OCI-LY7 (cell line): ENCODE results near the gene TMED5. TPM values are rescaled to one million over a fixed set of nuclear protein-coding genes. Genes with fewer than 3 reads are reported as not detected.
"Not testable (repeated sequence)": the region's sequence is repeated elsewhere in the genome, so short reads cannot be mapped to it uniquely, and the experiment has no call there.

ENCODE experiments used
- BruUV-seq: library from RNA; stranded (reverse); fragments of 400-500 nt; replicated peaks from 2 replicates; lab custom pipeline; 2021; lab: Mats Ljungman, UMichigan
- CTCF ChIA-PET: fragments of 300-600 bp; sonication (Branson Sonifier 250); formaldehyde crosslinking; loops from one replicate; lab custom pipeline; 2022; ENCODE audit warnings: antibody characterized with exemption; ENCODE audit not compliant: unreplicated experiment; lab: Charles Lee
- POLR2A ChIA-PET: fragments of 300-600 bp; sonication (Branson Sonifier 250); formaldehyde crosslinking; loops from one replicate; lab custom pipeline; 2022; ENCODE audit warnings: antibody characterized with exemption; lab: Charles Lee
- DNase-seq: peaks from one replicate; pipeline ENCODE4 v3.0.0-alpha.2; 2015; ENCODE audit warnings: low spot score
- H2AFZ ChIP-seq: fragments of 200-600 bp; sonication (generic), shearing (Covaris generic); 2 replicates; pipeline ENCODE4 v1.6.1; 2014; ENCODE audit warnings: mild to moderate bottlenecking, antibody characterized with exemption, low read length, moderate library complexity
- H3K27ac ChIP-seq: fragments of 200-600 bp; sonication (generic); 2 replicates; pipeline ENCODE4 v1.5.1; 2014; ENCODE audit warnings: mixed run types, low read depth, mild to moderate bottlenecking, moderate library complexity, low read length, inconsistent platforms; ENCODE audit not compliant: poor library complexity, severe bottlenecking
- H3K36me3 ChIP-seq: fragments of 200-600 bp; sonication (generic); 2 replicates; pipeline ENCODE4 v1.6.1; 2014; ENCODE audit warnings: mild to moderate bottlenecking, antibody characterized with exemption, low read length, moderate library complexity, mixed read lengths; ENCODE audit not compliant: insufficient read depth
- H3K4me1 ChIP-seq: fragments of 200-600 bp; sonication (generic); 2 replicates; pipeline ENCODE4 v1.5.1; 2014; ENCODE audit warnings: mild to moderate bottlenecking, low read length; ENCODE audit not compliant: insufficient read depth, poor library complexity, severe bottlenecking
- H3K4me2 ChIP-seq: fragments of 200-600 bp; sonication (generic); 2 replicates; pipeline ENCODE4 v1.6.1; 2014; ENCODE audit warnings: mild to moderate bottlenecking, low read length
- H3K4me3 ChIP-seq: fragments of 200-600 bp; sonication (generic); 2 replicates; pipeline ENCODE4 v1.5.1; 2014; ENCODE audit warnings: mild to moderate bottlenecking, low read depth, low read length; ENCODE audit not compliant: poor library complexity, severe bottlenecking
- H3K79me2 ChIP-seq: fragments of 200-600 bp; sonication (generic); 2 replicates; pipeline ENCODE4 v1.6.1; 2016; ENCODE audit warnings: low read depth, mild to moderate bottlenecking, low read length, moderate library complexity, mixed read lengths; ENCODE audit not compliant: insufficient read depth
- H3K9me2 ChIP-seq: fragments of 200-600 bp; sonication (generic); 2 replicates; pipeline ENCODE4 v1.6.1; 2016; ENCODE audit warnings: mild to moderate bottlenecking, low read length, mixed read lengths; ENCODE audit not compliant: insufficient read depth
- H3K9me3 ChIP-seq: fragments of 200-600 bp; sonication (generic); 2 replicates; pipeline ENCODE4 v1.6.1; 2014; ENCODE audit warnings: mild to moderate bottlenecking, mixed run types, low read length, mixed read lengths
- H4K20me1 ChIP-seq: fragments of 200-600 bp; sonication (generic); 2 replicates; pipeline ENCODE4 v1.6.1; 2014; ENCODE audit warnings: mild to moderate bottlenecking, antibody characterized with exemption, low read length, moderate library complexity, mixed read lengths; ENCODE audit not compliant: insufficient read depth
- EZH2phosphoT487 ChIP-seq: fragments of 200-600 bp; sonication (generic); IDR thresholded peaks from 2 replicates; pipeline ENCODE4 v1.6.1; 2018; ENCODE audit warnings: low read depth, borderline replicate concordance, mild to moderate bottlenecking, mixed run types, antibody characterized with exemption, low read length, moderate library complexity, mixed read lengths
- intact Hi-C: fragments of 100-400 bp; cut with micrococcal nuclease; formaldehyde crosslinking; loops from one replicate; pipeline ENCODE4 v1.10.0; 2022; ENCODE audit not compliant: unreplicated experiment
- total RNA-seq, 2 experiments: library from RNA; depleted of rRNA in 1 of 2; stranded (reverse); fragments of >200 nt in 1 of 2; shearing (Covaris generic) in 1 of 2; gene quantifications; 2 replicates each; pipeline ENCODE4 v1.2.3, GENCODE V29; 2014 to 2022
- TF ChIP-seq, protein P1 (sequence below): fragments of 200-600 bp; sonication (generic); conservative IDR thresholded peaks from 2 replicates; pipeline ENCODE4 v1.5.1; 2014; ENCODE audit warnings: mild to moderate bottlenecking, antibody characterized with exemption, low read length, moderate library complexity, mixed read lengths

Gene TMED5
- total RNA-seq, 2 experiments from 2014 or later, result 40.3 to 49.1 TPM

DNA sequence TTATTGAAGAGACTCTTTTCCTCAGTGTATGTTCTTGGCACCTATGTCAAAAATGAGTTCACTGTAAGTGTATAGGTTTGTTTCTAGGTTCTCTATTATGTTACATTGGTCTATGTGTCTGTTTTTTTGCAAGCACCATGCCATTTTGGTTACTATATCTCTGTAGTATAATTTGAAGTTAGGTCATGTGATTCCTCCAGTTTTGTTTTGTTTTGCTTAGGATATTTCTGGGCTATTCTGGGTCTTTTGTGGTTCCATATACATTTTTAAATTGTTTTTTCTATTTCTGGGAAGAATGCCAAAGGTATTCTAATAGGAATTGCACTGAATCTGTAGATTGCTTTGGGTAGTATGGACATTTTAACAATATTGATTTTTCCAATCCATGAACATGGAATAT is 13.2 kb downstream of the TMED5 start:
- Histone ChIP-seq H4K20me1 (peaks cover 4% of the 10 kb centered on the region; the same call in 1 of the 2 replicates), H2AFZ (no peak overlapping the region), H3K4me1 (no peaks in the 10 kb centered on the region), H3K9me2 (no peaks in the 10 kb centered on the region), H3K9me3 (peaks cover 36% of the 10 kb centered on the region; the same call in 1 of the 2 replicates), H3K4me3 (no peak overlapping the region), H3K79me2 (peaks cover 99% of the 10 kb centered on the region), H3K36me3 (peaks cover 73% of the 10 kb centered on the region), H3K27ac (no peak overlapping the region), H3K4me2 (no peak overlapping the region)
- intact Hi-C loops, result no loop called here
- ChIA-PET CTCF (no interaction called here), POLR2A (interaction anchor here (0.7 to 1.1 kb wide), 2 partner anchors 11 to 64 kb away, joined by 3 to 4 read pairs; no protein-coding TSS in a partner anchor)
- DNase-seq, result no peak
- no TSS peak for BruUV-seq
- TF ChIP-seq, protein P1, sequence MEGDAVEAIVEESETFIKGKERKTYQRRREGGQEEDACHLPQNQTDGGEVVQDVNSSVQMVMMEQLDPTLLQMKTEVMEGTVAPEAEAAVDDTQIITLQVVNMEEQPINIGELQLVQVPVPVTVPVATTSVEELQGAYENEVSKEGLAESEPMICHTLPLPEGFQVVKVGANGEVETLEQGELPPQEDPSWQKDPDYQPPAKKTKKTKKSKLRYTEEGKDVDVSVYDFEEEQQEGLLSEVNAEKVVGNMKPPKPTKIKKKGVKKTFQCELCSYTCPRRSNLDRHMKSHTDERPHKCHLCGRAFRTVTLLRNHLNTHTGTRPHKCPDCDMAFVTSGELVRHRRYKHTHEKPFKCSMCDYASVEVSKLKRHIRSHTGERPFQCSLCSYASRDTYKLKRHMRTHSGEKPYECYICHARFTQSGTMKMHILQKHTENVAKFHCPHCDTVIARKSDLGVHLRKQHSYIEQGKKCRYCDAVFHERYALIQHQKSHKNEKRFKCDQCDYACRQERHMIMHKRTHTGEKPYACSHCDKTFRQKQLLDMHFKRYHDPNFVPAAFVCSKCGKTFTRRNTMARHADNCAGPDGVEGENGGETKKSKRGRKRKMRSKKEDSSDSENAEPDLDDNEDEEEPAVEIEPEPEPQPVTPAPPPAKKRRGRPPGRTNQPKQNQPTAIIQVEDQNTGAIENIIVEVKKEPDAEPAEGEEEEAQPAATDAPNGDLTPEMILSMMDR, result no peak
- no peak for TF ChIP-seq EZH2phosphoT487

DNA sequence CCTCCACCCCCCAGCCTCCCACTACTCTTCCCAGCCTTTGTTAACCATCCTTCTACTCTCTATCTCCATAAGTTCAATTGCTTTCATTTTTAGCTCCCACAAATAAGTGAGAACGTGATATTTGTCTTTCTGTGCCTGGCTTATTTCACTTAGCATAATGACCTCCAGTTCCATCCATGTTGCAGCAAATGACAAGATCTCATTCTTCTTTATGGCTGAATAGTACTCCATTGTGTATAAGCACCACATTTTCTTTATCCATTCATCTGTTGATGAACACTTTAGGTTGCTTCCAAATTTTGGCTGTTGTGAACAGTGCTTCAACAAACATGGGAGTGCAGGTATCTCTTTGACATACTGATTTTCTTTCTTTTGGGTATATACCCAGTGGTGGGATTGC is 14.3 kb downstream of the TMED5 start:
- intact Hi-C loops, result not testable (repeated sequence)

DNA sequence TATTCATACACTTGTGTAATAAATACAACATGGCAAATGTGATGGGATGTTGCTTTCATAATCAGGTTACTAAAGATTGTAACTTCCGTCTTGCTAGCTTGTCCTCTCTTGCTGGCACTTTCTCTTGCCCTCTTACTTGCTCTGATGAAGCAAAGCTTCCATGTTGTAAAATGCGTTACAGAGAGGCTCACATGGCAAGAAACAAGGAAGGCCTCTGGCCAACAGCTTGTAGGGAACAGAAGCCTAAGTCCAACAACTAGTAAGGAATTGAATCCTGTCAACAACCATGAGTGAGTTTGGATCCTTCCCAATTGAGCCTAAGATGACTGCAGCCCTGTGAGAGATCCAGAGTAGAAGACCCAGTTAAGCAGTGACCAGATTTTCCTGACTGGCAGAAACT is 15.4 kb downstream of the TMED5 start:
- POLR2A ChIA-PET, result interaction anchor here (0.7 to 2.1 kb wide), 5 partner anchors 9 to 143 kb away, joined by 3 to 6 read pairs (median 3); no protein-coding TSS in a partner anchor
- CTCF ChIA-PET, result no interaction called here
- H4K20me1 ChIP-seq, result peaks cover 4% of the 10 kb centered on the region; the same call in 1 of the 2 replicates

More for the DNA sequence above, 14.3 kb downstream of the TMED5 start:
- Histone ChIP-seq H3K79me2 (peaks cover 99% of the 10 kb centered on the region), H3K36me3 (peaks cover 73% of the 10 kb centered on the region), H3K9me3 (peaks cover 31% of the 10 kb centered on the region; the same call in 1 of the 2 replicates)
- CTCF ChIA-PET, BruUV-seq, H4K20me1 ChIP-seq, H3K27ac ChIP-seq, DNase-seq, H3K9me2 ChIP-seq, H3K4me3 ChIP-seq, H2AFZ ChIP-seq, H3K4me2 ChIP-seq, H3K4me1 ChIP-seq: not testable (repeated sequence)
- POLR2A ChIA-PET, result interaction anchor here (2.1 kb wide), 1 partner anchor 8 kb away, joined by 6 read pairs; no protein-coding TSS in a partner anchor

DNA sequence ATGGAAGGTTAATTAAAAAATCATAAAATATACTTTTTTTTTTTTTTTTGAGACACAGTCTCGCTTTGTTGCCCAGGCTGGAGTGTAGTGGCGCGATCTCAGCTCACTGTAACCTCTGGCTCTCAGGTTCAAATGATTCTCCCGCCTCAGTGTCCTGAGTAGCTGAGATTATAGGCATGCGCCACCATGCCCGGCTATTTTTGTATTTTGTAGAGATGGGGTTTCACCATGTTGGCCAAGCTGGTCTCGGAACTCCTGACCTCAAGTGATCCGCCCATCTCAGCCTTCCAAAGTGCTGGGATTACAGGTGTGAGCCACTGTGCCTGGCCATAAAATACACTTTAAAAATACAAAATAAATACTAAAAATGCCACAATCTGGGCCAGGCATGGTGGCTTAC is 16.9 kb downstream of the TMED5 start:
- peaks cover 87% of the 10 kb centered on the region for H3K79me2 ChIP-seq
- H3K4me2 ChIP-seq, H3K4me1 ChIP-seq, H4K20me1 ChIP-seq, H3K9me2 ChIP-seq, H3K27ac ChIP-seq, DNase-seq, H3K4me3 ChIP-seq, intact Hi-C loops, CTCF ChIA-PET, H2AFZ ChIP-seq, BruUV-seq: not testable (repeated sequence)
- H3K36me3 ChIP-seq, result peaks cover 69% of the 10 kb centered on the region
- peaks cover 24% of the 10 kb centered on the region; the same call in 1 of the 2 replicates for H3K9me3 ChIP-seq
- POLR2A ChIA-PET, result interaction anchor here (0.5 to 0.8 kb wide), 2 partner anchors 13 to 41 kb away, joined by 3 to 5 read pairs; no protein-coding TSS in a partner anchor

More for the DNA sequence above, 15.4 kb downstream of the TMED5 start:
- no peaks in the 10 kb centered on the region for H3K4me1 ChIP-seq
- H3K27ac ChIP-seq, result no peak overlapping the region
- peaks cover 31% of the 10 kb centered on the region; the same call in 1 of the 2 replicates for H3K9me3 ChIP-seq
- no TSS peak for BruUV-seq
- H3K36me3 ChIP-seq, result peaks cover 68% of the 10 kb centered on the region
- H3K4me2 ChIP-seq, result no peak overlapping the region
- no peak overlapping the region for H3K4me3 ChIP-seq
- DNase-seq, result no peak
- H3K9me2 ChIP-seq, result no peaks in the 10 kb centered on the region
- H2AFZ ChIP-seq, result no peak overlapping the region
- H3K79me2 ChIP-seq, result peaks cover 92% of the 10 kb centered on the region
- intact Hi-C loops, result no loop called here
- TF ChIP-seq EZH2phosphoT487, result no peak
- TF ChIP-seq, protein P1, result no peak
